HG03280 (cell line): ENCODE measurements around the gene KLHDC8B.
"Not testable (repeated sequence)": the region's sequence is repeated elsewhere in the genome, so short reads cannot be mapped to it uniquely, and the experiment has no call there.

Experiments used
- ATAC-seq: cut with Tn5 transposase; IDR thresholded peaks from one replicate; pipeline ENCODE4 v1.9.1; 2021; ENCODE audit warnings: mild to moderate bottlenecking, moderate library complexity; ENCODE audit not compliant: unreplicated experiment

KLHDC8B gene

GRCh38 chr3:49181351-49181750 is 10.0 kb downstream of the KLHDC8B start:
- ATAC-seq, result no peak

DNA sequence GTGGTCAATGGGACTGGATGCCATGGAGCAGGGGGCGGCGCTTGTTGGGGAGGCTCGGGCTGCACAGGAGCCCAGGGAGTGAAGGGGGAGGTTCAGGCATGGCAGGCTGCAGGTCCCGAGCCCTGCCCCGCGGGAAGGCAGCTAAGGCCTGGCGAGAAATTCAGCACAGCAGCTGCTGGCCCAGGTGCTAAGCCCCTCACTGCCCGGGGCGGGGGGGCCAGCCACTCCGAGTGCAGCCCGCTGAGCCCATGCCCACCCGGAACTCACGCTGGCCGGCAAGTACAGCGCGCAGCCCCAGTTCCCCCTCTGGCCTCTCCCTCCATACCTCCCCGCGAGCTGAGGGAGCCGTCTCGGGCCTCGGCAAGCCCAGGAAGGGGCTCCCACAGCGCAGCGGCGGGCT is 11.3 kb downstream of the KLHDC8B start:
- no peak for ATAC-seq

GRCh38 chr3:49183873-49184272 is 12.5 kb downstream of the KLHDC8B start:
- ATAC-seq, result no peak

DNA sequence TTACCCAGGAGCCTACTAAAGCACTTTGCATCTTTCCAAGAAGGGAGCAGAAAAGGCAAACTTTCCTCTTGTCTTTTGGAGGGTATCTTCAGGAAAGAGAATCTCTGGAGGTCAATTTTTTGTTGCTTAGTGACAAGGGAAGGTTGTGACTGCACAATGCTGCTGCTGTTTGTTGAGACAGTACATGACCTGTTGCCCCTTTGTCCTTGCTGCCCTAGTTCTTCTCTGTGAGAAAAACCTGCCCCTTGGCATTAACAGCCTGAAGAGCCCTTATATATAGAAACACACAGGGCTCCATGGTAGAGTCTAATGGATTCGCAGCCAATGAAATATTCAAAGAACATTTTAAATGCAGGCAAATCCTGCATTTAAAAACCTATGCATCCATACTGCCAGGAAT is 20.3 kb downstream of the KLHDC8B start:
- ATAC-seq, result no peak

DNA sequence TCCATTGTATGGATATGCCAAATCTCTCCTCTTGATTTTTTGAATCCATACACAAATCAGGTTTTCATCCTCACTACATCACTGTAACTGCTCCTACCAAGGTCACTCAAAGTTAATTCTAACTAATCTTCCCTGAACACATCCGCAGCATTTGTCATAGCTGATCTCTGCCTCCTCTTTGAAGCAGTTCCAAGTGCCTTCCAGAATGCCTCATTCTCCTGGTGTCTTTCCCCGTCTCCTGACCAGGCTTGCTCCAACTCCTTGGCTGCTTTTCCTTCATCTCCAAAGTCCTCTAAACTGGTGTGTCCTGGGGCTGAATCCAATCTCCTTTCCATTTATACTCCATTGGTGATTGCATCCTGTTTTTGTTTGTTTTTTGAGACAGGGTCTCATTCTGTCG is 26.8 kb downstream of the KLHDC8B start:
- no peak for ATAC-seq

GRCh38 chr3:49198611-49199230 is 27.3 kb downstream of the KLHDC8B start:
- ATAC-seq, result no peak

DNA sequence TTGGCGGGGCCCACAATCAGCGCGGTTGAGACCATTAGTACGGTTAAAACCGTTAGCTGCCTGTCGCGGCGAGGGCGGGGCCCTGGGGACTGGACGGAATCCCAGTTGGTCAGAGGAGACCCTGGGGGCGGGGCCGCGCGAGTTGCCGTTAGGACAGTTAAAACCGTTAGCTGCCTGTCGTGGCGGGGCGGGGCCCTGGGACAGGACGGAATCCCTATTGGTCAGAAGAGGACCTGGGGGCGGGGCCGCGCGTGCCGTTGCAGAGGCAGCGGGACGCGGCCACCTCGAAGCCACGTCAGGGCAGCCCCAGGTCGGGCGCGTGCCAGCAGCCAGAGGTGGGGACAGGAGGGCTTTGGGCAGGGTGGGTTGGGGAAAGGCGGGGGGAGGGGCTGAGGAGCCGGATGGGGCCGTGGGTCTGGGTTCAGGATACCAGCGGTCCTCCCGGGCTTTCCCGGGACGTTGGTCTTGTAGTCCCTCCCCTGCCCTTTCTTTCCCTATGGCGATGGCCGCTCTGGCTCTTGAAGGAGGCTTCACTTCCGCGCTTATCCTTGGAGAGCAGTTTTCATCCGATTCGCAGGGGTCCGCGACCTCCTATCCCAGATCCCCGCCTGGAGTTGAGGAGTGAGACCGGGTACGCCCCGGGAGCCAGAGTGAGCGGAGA is 28.0 kb downstream of the KLHDC8B start:
- no peak for ATAC-seq

- no peak for ATAC-seq
Measured at GRCh38 chr3:49199900-49200281, 28.5 kb downstream of the KLHDC8B start.

GRCh38 chr3:49213541-49213943 is 42.1 kb downstream of the KLHDC8B start:
- ATAC-seq, result no peak

DNA sequence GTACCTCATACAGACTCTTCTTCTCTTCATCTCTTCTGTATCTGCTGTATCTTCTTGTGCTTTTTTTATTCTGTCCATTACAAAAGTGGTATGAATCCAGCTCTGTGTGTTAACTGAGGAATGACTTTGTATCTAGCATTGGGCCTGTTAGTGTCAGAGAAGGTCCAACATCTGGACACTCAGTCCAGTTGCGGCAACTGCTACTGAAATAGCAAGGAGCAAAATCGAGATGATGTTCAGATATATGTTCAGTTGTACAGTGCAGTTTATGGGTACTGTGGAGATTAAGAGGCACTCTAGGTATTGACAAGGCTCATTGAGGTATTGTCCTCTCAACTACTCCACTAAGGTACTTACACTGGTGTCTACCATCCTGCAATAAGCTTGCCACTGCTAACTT is 42.6 kb downstream of the KLHDC8B start:
- ATAC-seq, result no peak

DNA sequence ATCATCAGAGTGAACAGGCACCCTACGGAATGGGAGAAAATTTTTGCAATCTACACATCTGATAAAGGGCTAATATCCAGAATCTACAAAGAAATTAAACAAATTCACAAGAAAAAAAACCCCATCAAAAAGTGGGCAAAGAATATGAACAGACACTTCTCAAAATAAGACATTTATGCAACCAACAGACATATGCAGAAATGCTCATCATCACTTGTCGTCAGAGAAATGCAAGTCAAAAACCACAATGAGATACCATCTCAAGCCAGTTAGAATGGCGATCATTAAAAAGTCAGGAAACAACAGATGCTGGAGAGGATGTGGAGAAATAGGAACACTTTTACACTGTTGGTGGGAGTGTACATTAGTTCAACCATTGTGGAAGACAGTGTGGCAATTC is 45.3 kb downstream of the KLHDC8B start:
- ATAC-seq, result not testable (repeated sequence)

DNA sequence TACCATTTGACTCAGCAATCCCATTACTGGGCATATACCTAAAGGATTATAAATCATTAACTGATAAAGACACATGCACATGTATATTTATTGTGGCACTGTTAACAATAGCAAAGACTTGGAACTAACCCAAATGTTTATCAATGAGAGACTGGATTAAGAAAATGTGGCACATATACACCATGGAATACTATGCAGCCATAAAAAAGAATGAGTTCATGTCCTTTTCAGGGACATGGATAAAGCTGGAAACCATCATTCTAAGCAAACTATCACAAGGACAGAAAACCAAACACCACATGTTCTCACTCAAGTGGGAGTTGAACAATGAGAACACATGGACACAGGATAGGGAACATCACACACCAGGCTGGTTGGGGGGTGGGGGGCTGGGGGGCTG is 45.7 kb downstream of the KLHDC8B start:
- ATAC-seq, result not testable (repeated sequence)

- no peak for ATAC-seq
Measured at GRCh38 chr3:49217688-49218470, 46.5 kb downstream of the KLHDC8B start.

DNA sequence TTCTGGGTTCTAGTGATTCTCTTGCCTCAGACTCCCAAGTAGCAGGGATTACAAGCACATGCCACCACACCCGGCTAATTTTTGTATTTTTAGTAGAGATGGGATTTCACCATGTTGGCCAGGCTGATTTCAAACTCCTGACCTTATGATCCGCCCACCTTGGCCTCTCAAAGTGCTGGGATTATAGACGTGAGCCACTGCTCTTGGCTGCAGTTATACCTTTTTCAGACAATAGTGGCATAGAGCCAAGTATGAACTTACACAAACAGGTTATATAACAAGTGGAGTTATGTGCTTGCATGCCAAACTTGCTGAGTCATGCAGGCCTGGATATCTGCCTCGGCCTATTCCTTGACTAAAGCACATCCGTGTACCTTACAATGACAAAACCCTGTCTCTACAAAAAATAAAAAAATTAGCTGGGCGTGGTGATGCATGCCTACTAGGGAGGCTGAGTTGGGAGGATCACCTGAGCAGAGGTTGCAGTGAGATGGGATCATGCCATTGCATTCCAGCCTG is 47.1 kb downstream of the KLHDC8B start:
- not testable (repeated sequence) for ATAC-seq

GRCh38 chr3:49219132-49219531 is 47.7 kb downstream of the KLHDC8B start:
- no peak for ATAC-seq

DNA sequence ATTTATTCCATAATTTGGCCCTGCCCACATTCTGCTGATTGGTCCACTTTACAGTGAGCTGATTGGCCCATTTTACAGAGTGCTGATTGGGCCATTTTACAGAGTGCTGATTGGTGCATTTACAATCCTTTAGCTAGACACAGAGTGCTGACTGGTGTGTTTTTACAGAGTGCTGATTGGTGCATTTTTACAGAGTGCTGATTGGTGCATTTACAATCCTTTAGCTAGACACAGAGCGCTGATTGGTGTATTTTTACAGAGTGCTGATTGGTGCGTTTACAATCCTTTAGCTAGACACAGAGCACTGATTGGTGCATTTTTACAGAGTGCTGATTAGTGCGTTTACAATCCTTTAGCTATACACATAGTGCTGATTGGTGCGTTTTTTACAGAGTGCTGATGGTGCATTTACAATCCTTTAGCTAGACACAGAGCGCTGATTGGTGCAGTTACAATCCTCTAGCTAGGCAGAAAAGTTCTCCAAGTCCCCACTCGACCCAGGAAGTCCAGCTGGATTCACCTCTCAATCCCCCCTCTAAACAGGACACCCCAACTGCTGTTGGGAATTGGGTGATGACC is 49.7 kb downstream of the KLHDC8B start:
- ATAC-seq, result not testable (repeated sequence)

GRCh38 chr3:49222002-49222401 is 50.6 kb downstream of the KLHDC8B start:
- ATAC-seq, result no peak
